Measurements from ENCODE around the gene DLGAP5.

DLGAP5 gene

DNA sequence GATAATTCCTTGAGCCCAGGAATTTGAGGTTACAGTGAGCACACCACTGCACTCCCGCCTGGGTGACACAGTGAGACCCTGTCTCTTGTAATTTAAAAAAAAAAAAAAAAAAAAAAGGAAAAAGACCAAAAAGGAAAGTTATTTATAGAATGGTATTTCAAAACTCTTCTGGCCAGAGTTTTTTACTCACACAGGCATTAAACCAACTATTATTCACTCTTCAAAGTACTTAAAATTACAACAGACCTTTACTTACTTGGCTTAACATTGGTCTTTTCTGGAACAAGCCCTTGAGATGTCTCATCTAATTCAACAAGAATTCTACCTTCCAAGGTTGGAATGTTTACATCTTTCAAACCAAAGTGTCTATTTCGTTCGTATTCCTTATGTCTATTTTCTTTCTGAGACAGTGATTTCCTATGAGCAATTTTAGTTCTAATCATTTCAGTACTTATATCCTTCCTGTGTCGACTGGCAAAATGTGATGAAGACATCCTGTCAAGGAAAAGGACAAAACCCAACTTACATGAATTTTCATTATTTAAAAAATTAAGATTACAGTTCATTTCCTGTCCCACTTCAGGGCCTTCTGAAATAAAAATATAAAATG, 2.6 kb downstream of the DLGAP5 start:
- DNase-seq (ENCODE audit: low spot score), result no peak
- no peak for FAIRE-seq

DNA sequence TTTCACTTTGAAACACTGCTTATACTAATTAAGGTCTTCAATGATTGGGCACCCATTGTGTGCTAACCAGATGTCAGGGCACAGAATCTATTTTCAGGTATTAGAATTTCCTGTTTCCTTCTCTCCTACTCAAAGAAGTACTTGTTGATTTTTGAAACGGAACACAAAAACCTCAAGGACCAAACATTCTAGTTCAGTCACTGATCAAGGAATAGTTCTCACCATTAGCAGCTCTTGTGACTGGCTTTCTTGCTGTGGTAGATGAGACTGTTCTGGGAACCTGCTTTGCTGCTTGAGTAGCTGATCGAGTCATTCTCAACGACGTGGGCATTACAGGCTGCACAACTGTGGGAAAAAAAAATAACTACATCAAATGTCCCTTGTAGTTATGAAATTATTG, 11.0 kb downstream of the DLGAP5 start:
- no peak for FAIRE-seq
- no peak for DNase-seq (ENCODE audit: low spot score)

DNA sequence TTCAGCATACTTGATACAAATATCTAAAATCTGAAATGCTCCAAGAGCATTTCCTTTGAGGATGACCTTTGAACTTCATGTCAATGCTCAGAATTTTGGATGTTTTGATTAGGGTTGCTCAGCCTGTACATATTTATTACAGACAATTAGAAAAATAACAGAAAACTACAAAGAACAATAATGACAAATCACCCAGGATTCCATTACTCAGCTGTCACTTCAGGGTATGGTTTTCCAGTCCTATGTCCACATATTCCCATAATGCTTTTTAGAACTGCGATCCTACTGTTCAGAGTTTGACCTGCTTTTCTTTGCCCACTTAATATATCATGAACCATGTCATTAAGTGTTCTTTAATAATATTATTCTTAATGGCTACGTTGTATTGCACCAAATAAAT, 11.4 kb downstream of the DLGAP5 start:
- DNase-seq (ENCODE audit: low spot score) (no peak), FAIRE-seq (no peak)

DNA sequence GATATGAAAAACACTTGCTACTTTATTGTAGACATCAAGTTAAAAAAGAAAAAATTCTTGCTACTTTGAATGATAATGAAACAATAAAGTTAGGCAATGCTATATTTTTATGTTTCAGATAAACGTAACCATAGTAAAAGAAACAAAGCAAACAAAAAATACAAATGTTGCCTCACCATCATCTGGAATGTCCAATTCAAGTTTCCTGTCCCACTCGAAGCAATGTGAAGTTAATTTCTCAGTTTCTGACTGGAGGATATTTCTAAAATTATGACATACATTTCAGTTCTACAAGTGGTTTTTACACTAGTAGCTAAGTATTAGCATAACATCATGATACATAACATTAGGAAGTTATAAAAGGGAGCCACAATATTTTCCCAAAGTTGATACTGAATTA, 20.9 kb downstream of the DLGAP5 start:
- DNase-seq (ENCODE audit: low spot score), result no peak
- FAIRE-seq, result no peak

DNA sequence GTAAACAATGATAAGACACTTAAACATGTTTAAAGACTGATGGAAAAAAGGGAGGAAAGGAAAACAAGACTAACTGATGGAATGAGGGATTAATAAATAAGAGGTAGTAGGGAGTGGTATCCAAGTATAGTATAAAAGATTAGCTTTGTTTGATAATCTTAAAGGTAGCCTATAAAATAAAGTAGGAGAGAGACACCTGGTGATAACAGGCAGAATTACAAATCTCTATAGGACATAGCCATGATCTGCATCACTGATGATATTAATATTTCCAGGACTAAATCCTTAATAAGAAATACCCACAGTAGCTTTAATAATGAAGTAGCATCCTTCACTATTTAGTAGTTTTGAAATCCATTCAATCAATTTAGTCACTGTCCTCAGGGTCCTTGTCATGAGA, 30.4 kb downstream of the DLGAP5 start:
- no peak for FAIRE-seq
- DNase-seq (ENCODE audit: low spot score), result peak; percentile 10

DNA sequence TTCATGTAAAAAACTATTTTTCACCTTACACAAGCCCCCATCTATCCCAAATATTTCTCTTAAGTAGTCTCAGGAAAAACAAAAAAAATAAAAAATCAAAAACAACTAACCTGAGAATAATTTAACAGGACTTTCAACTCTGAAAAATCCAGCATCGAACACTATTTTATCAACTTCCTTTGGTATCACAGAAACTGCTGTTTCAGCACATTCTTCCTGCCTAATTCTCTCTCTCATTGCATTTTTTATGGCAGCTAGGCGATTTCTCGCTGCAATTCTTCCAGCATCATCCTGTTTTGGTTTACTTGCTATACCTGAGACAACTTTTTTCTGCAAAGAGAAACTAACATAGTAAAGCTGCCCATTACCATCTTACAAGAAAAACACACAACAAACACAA, 33.0 kb downstream of the DLGAP5 start:
- no peak for FAIRE-seq

DNA sequence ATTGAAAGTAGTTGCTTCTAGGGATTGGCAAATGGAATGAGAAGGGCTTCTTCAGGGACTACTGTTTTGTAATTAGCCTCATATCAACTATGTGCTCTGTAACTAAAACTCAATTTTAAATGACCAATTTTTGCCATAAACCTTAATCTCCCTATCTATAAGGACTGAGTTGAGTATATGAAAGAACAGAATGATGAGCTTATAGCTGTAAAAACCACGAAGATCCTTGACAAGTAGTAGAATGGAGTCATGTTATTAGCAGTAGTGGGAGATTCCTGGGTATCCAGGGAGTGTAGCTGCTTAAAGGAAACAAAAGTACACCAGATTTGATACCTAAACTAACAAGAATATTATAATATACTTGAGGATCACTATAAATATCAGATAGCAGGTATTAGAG, 34.3 kb downstream of the DLGAP5 start:
- DNase-seq (ENCODE audit: low spot score), result no peak
- FAIRE-seq, result no peak

More for the DNA sequence above, 33.0 kb downstream of the DLGAP5 start:
- no peak for DNase-seq (ENCODE audit: low spot score)

DNA sequence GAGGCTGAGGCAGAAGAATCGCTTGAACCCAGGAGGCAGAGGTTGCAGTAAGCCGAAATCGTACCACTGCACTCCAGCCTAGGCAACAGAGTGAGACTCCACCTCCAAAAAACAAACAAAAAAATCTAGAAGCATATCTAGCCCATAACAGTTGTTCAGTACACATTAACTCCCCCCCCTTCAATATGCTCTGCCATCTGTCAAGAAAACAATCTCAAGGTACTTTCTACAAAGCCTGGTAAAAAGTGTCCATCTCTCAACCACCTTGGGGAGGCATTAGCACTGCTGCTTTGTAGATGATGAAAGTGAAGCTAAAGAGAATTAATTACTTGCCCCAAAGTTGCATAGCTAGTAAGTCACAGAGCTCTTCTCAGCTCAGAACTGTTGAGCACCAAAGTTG, 37.4 kb downstream of the DLGAP5 start:
- DNase-seq (ENCODE audit: low spot score), result no peak
- no peak for FAIRE-seq

DNA sequence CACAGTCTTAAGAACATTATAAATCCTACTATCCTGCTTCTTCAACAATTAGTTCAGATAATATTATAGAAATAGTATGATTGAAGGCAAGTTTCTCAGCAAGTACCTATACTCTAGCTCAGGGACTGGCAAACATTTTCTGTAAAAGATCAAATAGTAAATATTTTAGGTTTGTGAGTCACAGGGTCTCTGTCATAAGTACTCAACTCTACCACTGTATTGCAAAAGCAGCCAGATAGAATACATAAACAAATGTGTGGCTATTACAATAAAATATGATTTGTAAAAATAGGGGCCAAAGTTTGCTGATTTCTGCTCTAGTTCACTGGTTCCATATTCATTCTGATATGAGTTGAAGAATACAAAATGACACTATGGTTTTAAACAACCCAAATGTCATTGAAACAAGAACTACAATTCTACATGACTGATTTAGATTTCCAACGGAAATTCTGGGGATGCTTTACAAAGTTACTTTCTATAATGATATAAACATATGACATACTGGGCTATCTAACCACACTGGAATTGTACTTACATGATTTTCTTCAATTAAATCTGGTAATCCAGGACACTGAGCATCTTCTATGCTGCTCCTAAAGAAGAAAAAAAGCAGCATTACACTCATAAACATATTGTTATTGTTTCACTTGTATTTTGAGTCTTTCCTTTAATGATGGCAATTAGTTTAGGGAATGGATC, 39.2 kb downstream of the DLGAP5 start:
- FAIRE-seq (no peak), DNase-seq (ENCODE audit: low spot score) (no peak)

DNA sequence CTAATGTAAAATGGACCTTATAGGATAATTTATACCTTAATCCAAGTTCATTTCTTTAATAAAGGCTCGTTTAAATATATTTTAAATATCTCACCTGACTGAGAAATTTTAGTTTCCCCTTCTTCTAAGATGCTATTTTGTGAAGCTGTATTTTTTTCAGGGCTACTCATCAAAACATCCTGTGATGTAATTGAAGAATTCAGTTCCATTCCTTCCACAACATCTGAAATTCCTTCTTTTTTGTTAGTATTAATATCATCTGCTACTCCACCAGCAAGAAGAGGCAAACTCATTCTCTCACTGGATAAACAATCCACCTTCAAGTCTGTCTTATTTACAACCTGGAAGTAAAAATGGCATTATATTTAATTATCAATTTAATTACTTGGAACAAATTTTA, 39.8 kb downstream of the DLGAP5 start:
- DNase-seq (ENCODE audit: low spot score), result no peak
- FAIRE-seq, result no peak

DNA sequence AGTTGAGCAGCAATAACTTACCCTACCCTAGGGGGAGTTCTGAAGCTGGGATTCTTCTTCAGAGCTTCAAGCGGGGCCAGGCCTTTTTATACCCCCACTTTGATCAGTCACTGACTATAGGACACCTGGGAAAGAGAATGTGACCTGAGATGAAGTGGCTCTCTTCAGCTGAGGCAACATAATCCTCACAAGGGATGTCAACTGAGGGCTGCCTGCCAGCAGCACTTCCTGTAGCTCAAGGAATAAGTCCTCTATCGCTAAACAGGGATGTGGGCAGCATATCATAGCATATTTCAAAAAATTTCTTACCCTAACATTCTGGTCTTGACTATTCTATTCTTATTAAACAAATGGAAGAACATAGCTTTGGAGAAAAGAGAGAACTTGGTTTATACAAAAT, 45.0 kb downstream of the DLGAP5 start:
- FAIRE-seq (no peak), DNase-seq (ENCODE audit: low spot score) (no peak)

DNA sequence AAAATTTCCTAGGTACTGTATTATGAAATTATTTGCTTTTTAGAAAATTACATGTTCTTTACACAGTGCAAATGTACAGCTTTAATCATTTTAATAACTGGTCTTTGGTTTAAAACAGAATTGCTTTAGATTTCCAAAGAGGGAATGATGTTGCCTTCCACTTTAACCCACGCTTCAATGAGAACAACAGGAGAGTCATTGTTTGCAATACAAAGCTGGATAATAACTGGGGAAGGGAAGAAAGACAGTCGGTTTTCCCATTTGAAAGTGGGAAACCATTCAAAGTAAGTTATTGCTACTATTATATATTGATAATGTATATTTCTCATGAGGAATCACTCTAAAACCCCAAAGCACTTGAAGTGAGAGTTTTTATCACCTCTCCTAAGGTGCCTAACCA, 48.9 kb downstream of the DLGAP5 start:
- DNase-seq (ENCODE audit: low spot score) (no peak), FAIRE-seq (no peak)

DNA sequence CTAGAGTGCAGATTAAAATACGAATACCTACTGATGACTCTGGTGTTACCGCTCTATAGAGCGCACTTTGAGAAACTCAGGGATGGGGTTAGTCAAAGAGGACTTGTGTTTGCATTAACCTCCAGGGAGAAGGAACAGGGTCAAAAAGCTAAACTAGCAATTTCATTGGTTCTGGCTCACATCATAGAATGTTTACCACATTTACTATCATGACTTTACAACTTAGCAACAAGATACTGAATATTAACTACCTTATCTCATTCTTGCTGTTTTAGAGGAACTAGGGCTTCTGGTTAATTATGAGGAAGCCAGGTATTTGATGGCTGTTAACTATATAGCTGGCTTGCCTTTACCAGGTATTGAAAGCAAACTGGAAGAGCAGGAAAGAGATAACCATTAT, 49.6 kb downstream of the DLGAP5 start:
- no peak for FAIRE-seq

DNA sequence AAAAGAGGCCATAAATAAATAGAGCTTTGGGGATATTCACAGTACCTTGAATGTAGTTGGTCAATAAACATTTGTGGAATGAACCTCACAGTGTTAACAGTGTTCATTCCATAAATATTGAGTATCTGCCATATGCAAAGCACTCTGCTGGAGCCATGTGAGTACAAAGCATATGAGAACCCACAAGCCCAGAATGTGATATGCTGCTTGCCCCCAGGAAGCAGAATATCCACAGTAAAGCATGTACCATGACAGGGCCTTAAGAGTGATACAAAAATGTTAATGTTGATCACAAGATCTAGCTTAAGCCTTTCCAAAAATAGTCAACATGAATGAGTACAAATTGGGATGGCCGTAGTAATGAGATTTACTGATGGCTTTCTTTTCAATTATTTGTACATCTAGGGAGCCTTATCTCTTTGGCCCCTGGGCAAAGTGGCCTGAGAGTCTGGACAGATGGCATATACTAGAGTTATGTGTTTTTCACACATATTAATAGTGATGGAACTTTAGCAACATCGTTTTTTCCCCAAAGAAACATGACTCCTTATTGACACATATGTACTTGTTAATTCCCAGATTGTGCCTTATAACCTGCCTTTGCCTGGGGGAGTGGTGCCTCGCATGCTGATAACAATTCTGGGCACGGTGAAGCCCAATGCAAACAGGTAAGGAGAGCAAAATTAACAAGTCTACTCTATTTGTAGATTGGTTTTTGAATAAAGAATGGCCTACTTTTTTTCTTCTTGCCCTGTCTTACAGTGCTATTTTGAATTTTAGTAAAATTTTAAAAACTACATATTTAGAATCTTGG, 51.5 kb downstream of the DLGAP5 start:
- FAIRE-seq (no peak), DNase-seq (ENCODE audit: low spot score) (no peak)

More for the DNA sequence above, 49.6 kb downstream of the DLGAP5 start:
- DNase-seq (ENCODE audit: low spot score), result no peak

DNA sequence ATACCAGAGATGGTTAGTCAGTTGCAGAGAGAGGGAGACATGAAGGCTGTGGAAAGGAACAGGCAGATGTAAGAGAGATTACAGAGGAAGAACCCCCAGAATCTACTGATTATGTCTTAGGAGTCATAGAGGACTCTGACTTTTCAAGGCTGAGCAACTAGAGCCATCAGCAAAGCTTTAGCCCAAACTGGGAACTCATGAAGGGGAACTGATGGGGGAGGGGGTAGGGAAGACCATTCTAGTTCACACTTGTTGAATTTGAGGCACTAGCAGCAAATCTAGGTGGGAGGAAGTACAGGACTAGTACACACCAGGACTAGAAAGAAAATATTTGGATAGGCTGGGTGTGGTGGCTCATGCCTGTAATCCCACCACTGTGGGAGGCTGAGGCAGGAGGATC, 52.2 kb downstream of the DLGAP5 start:
- DNase-seq (ENCODE audit: low spot score) (no peak), FAIRE-seq (no peak)

DNA sequence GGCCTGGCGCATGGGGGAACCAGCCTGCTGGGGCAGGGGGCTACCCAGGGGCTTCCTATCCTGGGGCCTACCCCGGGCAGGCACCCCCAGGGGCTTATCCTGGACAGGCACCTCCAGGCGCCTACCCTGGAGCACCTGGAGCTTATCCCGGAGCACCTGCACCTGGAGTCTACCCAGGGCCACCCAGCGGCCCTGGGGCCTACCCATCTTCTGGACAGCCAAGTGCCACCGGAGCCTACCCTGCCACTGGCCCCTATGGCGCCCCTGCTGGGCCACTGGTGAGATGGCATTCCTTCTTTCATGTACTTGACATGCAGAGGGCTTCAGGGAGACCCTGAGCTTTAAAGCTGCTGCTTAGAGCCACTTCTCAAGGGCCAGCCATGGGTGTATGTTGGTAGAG, 53.3 kb downstream of the DLGAP5 start:
- DNase-seq (ENCODE audit: low spot score) (no peak), FAIRE-seq (no peak)

DNA sequence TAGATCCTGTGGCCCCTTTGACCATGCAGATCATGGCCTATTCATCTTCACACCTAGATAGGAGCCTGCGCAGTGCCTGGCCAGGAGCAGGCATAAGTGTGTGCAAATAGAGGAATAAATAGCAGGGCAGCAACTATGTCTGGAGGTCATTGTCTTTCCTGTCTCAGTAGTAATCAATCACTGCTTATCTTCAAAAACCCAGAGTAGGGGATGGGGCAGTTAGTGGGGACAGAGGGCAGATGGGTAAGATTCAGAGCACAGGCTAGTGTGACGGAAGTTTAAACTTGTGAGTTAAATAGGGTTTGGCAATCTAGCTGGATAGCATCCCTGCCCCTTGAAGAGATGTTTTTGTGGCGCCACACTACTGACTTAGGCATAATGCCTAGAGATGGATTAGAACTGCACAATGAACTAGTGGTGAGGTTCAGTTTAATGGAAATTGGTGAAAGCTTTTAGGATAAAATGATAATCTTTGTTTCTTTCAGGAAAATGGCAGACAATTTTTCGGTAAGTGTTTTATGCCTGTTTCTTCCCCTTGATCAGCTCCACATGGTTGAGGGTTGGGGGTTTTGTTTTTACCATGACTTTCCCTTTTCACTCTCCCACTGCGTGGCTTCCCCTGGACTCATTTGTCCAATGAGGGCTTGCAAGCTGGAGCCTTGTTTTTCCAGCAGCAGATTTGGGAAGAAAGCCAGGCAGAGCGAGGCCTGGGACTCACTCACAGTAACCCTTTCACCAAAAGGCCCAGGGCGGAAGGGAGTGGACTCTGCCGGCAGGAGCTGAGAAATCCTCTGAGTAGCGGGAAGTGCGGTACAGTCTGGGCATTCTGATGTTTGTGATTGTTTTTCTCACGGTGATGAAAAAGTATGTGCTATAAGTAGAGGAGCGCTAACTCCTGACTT, 54.2 kb downstream of the DLGAP5 start:
- FAIRE-seq, result no peak
- no peak for DNase-seq (ENCODE audit: low spot score)

DNA sequence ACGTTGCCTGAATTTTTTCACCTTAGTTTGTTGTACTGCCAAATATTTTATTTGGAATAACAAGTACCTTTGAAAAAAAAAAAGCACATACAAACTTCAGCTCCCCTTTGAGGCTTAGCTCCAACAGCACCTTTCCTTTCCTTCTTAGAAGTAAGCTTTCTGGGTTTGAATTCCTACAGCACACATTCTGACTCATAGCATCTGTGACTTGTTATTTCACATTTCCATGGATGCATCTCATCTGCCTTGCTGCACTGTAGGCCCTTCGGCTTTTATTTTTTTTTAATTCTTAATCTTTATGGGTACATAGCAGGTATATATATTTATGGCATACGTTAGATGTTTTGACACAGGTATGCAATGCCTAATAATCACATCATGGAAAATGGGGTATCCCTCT, 55.1 kb downstream of the DLGAP5 start:
- FAIRE-seq (no peak), DNase-seq (ENCODE audit: low spot score) (no peak)

DNA sequence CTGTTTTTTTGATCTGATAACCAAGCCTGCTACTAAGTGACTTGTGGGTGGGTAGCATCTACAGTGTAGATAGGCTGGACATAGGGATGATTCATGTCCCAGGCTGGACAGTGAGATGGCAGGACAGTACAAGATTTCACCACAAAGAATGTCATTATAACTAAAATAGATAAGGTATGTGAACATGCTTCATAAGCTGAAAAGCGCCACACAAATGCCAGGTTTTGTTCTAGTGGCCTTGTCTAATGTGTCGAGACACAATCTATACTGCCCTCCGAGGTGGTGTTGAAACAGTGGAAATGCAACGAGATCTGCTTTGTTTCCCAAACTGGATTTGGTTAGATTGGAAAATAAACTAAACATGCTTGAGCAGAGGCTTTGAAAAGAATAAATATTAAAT, 58.0 kb downstream of the DLGAP5 start:
- peak; percentile 55 for DNase-seq (ENCODE audit: low spot score)
- no peak for FAIRE-seq

DNA sequence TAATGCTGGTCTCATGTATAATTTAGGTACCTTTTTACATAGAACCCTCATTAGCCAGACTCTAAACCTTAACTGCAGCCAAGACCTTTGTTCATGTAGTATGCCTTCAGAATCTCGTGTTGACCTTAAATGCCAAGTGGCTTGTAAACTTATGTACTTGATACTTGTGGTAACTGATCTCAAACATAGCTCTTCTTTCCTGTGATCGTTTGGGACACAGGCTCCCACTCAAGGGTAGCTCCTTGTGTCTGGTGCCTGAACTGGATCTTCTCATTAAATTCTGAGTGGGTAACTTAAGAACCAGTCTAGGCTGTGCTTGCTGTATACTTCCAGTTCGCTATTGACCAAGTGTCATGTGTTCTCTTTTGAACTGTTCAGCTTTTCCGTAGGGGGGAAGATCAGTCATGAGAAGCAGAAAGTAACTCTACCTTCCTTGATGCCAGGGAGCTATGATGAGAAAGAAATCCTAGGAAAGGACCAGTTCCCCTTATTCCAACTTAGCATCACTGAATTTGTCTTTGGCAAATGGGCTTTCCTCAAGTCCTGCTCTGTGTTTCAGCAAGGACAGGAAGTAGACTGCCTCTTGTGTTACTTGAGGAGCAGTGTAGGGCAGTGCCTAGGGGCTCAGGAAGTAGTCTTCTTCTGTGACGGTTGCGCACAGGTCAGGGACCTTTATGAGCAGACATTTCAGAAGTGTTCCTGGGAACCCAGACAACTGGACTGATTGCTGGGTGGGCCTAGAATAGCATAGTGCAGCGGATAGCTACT, 59.8 kb downstream of the DLGAP5 start:
- no peak for DNase-seq (ENCODE audit: low spot score)
- no peak for FAIRE-seq

DNA sequence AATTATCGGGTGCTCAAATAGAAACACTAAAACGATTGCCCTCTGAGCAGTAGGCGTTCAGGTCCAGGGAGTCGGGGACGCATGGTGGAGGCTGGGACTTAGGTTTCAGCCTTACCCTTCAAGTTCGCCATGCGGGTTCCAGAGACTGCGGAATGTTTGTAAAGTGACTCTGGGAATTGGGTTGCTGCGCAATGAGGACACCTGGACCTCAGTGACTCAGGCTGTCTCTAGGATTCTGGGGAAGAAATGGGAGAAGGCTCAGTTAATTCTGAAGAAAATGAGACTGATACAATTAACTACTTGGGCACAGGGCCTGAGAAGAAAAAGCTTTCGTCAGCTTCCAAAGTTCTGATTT, 61.2 kb downstream of the DLGAP5 start:
- FAIRE-seq, result no peak

More for the DNA sequence above, 61.2 kb downstream of the DLGAP5 start:
- DNase-seq (ENCODE audit: low spot score), result no peak
